SK-N-SH (cell line): ENCODE measurements around the gene ZNF397.

Experiments used
- NRF1 ChIP-seq: IDR thresholded peaks from 2 replicates; pipeline ENCODE4 v1.6.1; 2012; ENCODE audit warnings: low read depth, mild to moderate bottlenecking, low read length
- RAD21 ChIP-seq: IDR thresholded peaks from 2 replicates; pipeline ENCODE4 v1.6.1; 2012; ENCODE audit warnings: mild to moderate bottlenecking, low read length
- RFX5 ChIP-seq: IDR thresholded peaks from 2 replicates; pipeline ENCODE4 v1.6.1; 2012; ENCODE audit warnings: mild to moderate bottlenecking, improper control_type of control experiment, low read length

GRCh38 chr18:35276267-35276666, 35.4 kb downstream of the ZNF397 start:
- TF ChIP-seq RFX5 (no peak), RAD21 (no peak), NRF1 (no peak)
